Naive thymus-derived CD4-positive, alpha-beta T cell (primary cell): ENCODE results near the gene TIMP2. TPM values are rescaled to one million over a fixed set of nuclear protein-coding genes. Genes with fewer than 3 reads are reported as not detected.

ENCODE experiments used
- ATAC-seq: fragments of 150-1000 bp; cut with Tn5 transposase; 2 replicates; pipeline ENCODE4 v1.10.0; 2021; ENCODE audit warnings: mild to moderate bottlenecking, moderate library complexity
- CTCF ChIA-PET: fragments of 350-600 bp; sonication (Branson Sonifier 250); formaldehyde crosslinking; loops from one replicate; lab custom pipeline; 2021; ENCODE audit warnings: antibody characterized with exemption; lab: Charles Lee
- POLR2A ChIA-PET: fragments of 350-600 bp; sonication (Branson Sonifier 250); formaldehyde crosslinking; loops from one replicate; lab custom pipeline; 2021; ENCODE audit warnings: antibody characterized with exemption, inconsistent platforms; lab: Charles Lee
- DNase-seq, 9 donors: peaks; one replicate each; pipeline versions ENCODE4 v3.0.0 to v3.0.0-alpha.2; 2020 to 2022; ENCODE audit warnings: mixed read lengths in 1 of 9
- H3K27ac ChIP-seq: one replicate; pipeline ENCODE4 v1.7.0; 2013; ENCODE audit warnings: mild to moderate bottlenecking, low read depth, low read length, moderate library complexity
- H3K27me3 ChIP-seq, 2 donors: one replicate each; pipeline ENCODE4 v1.7.0; 2013; ENCODE audit warnings: low read length in 2 of 2, mild to moderate bottlenecking in 2 of 2, moderate library complexity in 2 of 2; ENCODE audit not compliant: control insufficient read depth in 2 of 2, insufficient read depth in 2 of 2
- H3K36me3 ChIP-seq, 3 experiments: 1 replicate in 2 of 3; 2 replicates in 1 of 3; pipeline ENCODE4 v1.7.0; 2013; ENCODE audit warnings: low read length in 3 of 3, mild to moderate bottlenecking in 3 of 3, moderate library complexity in 1 of 3; ENCODE audit not compliant: insufficient read depth in 3 of 3, control insufficient read depth in 2 of 3
- H3K4me1 ChIP-seq, 2 donors: one replicate each; pipeline ENCODE4 v1.7.0; 2013; ENCODE audit warnings: low read length in 2 of 2, mild to moderate bottlenecking in 2 of 2, moderate library complexity in 1 of 2; ENCODE audit not compliant: control insufficient read depth in 2 of 2, insufficient read depth in 2 of 2
- H3K4me3 ChIP-seq: 2 replicates; pipeline ENCODE4 v1.7.0; 2013; ENCODE audit warnings: mild to moderate bottlenecking, low read length
- H3K9me3 ChIP-seq, 3 experiments: 1 replicate in 2 of 3; 2 replicates in 1 of 3; pipeline ENCODE4 v1.7.0; 2013; ENCODE audit warnings: low read length in 3 of 3; ENCODE audit not compliant: control insufficient read depth in 2 of 3
- H3K27ac Mint-ChIP-seq, 9 donors: one replicate each; pipeline ENCODE4 v1.8.0; 2020 to 2022; ENCODE audit warnings: mixed read lengths in 9 of 9, mild to moderate bottlenecking in 8 of 9, moderate library complexity in 5 of 9, inconsistent platforms in 2 of 9
- H3K27me3 Mint-ChIP-seq, 5 donors: one replicate each; pipeline ENCODE4 v1.8.0; 2021 to 2022; ENCODE audit warnings: mixed read lengths in 5 of 5, mild to moderate bottlenecking in 1 of 5
- H3K36me3 Mint-ChIP-seq, 5 donors: one replicate each; pipeline ENCODE4 v1.8.0; 2020 to 2022; ENCODE audit warnings: mixed read lengths in 5 of 5, mild to moderate bottlenecking in 3 of 5, inconsistent platforms in 1 of 5
- H3K4me1 Mint-ChIP-seq, 7 donors: one replicate each; pipeline ENCODE4 v1.8.0; 2020 to 2022; ENCODE audit warnings: mixed read lengths in 7 of 7, mild to moderate bottlenecking in 3 of 7, inconsistent platforms in 1 of 7
- H3K4me3 Mint-ChIP-seq, 10 donors: one replicate each; pipeline ENCODE4 v1.8.0; 2020 to 2022; ENCODE audit warnings: mild to moderate bottlenecking in 10 of 10, mixed read lengths in 10 of 10, moderate library complexity in 6 of 10, inconsistent platforms in 2 of 10
- H3K9me3 Mint-ChIP-seq, 11 donors: one replicate each; pipeline ENCODE4 v1.8.0; 2020 to 2022; ENCODE audit warnings: mixed read lengths in 11 of 11, mild to moderate bottlenecking in 4 of 11, inconsistent platforms in 1 of 11, moderate library complexity in 1 of 11
- intact Hi-C, 2 donors: fragments of 100-400 bp; cut with micrococcal nuclease; formaldehyde crosslinking; loops; one replicate each; pipeline ENCODE4 v1.15.1; 2023
- polyA plus RNA-seq, 2 donors: library from polyadenylated mRNA; unstranded; fragments of 300-500 nt; fragmentation: Illumina TruSeq; gene quantifications; one replicate each; pipeline ENCODE4 v1.2.3, GENCODE V29; 2021
- total RNA-seq, 6 experiments: library from RNA in 5 of 6; stranded (reverse) in 5 of 6; gene quantifications; 1 replicate in 5 of 6; 2 replicates in 1 of 6; pipeline ENCODE4 v1.2.3 and lab custom pipeline; 2021 to 2026

The TIMP2 gene
- total and polyA plus RNA-seq, 7 experiments from 2014 or later: 0.23 to 46.1 (median 5.7) TPM

DNA sequence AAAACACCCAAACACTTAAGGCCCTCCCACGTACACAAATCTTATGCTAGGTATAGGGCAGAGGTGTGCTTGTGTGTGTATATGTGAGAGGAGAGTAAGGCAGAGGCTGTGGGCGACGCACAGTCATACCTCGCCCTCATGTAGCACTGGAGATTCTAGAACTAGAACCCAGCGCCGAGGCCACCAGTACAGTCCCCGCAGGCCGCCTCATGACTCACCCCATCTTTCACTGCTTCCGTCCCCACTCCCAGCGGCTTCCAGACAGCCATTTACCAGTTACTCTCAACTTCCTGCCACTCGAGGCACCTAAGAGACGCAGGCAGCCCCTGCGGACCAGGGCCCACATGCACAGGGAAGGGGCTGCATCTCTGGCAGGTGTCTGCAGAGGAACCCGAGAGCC is 119.9 kb downstream of the TIMP2 start:
- Mint-ChIP-seq H3K27me3 (no peaks in the 10 kb centered on the region), H3K36me3 (peaks cover 0 to 56% (median 32%) of the 10 kb centered on the region in 5 donors), H3K27ac (peak overlapping the region; percentile 81 to 97 (median 85)), H3K4me3 (peak overlapping the region in 8 of 10 donors; percentile 5 to 77 (median 52)), H3K4me1 (peaks cover 21 to 58% (median 48%) of the 10 kb centered on the region in 7 donors), H3K9me3 (no peaks in the 10 kb centered on the region)
- peak overlapping the region; percentile 41 for H3K27ac ChIP-seq
- DNase-seq: peak in 5 of 9 donors; percentile 27 to 64 (median 37)
- ChIA-PET POLR2A (interaction anchor here (1.0 to 4.3 kb wide), 4 partner anchors 14 to 70 kb away, joined by 3 to 23 read pairs (median 4); no protein-coding TSS in a partner anchor), CTCF (interaction anchor here (1.0 kb wide), 1 partner anchor 12 kb away, joined by 3 read pairs; no protein-coding TSS in a partner anchor)
- H3K4me3 ChIP-seq: no peak overlapping the region
- H3K27me3 ChIP-seq: no peaks in the 10 kb centered on the region
- peaks cover 26 to 43% of the 10 kb centered on the region in 2 donors for H3K4me1 ChIP-seq
- intact Hi-C loops: loop anchor here (5.0 kb wide), 1 partner anchor 37 kb away; the partner anchor contains the start of gene USP36 (in 2 of the 2)
- H3K9me3 ChIP-seq: no peaks in the 10 kb centered on the region
- ATAC-seq: peak; percentile 45
- H3K36me3 ChIP-seq: peaks cover 19 to 88% (median 38%) of the 10 kb centered on the region in 3 experiments

DNA sequence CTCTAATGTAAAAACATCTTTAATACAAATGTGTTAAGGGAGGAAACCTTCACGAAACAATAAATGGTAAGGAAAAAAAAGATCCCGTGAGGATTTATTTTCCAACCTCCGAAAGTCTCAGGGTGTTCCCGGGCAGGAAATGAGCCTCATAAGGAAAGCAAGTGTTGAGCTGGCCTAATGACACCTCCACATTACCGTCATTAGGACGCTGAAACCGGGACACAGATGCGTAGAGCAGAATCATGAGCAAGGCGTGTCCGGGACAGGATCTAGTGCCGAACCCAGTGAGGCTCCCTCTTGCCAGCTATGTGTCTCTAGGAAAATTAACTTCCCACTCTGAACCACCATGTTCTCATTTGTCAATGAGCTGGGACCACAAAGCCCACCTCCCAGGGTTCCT is 120.4 kb downstream of the TIMP2 start:
- H3K4me1 Mint-ChIP-seq: peaks cover 25 to 60% (median 54%) of the 10 kb centered on the region in 7 donors
- H3K4me1 ChIP-seq: peaks cover 26 to 43% of the 10 kb centered on the region in 2 donors
- no peak for DNase-seq
- H3K27ac ChIP-seq: no peak overlapping the region
- no peaks in the 10 kb centered on the region for H3K27me3 ChIP-seq
- peak overlapping the region in 8 of 9 donors; percentile 25 to 97 (median 85) for H3K27ac Mint-ChIP-seq
- ATAC-seq: no peak
- CTCF ChIA-PET: interaction anchor here (1.0 kb wide), 1 partner anchor 11 kb away, joined by 3 read pairs; no protein-coding TSS in a partner anchor
- no peaks in the 10 kb centered on the region for H3K27me3 Mint-ChIP-seq
- peaks cover 0 to 53% (median 32%) of the 10 kb centered on the region in 5 donors for H3K36me3 Mint-ChIP-seq
- no peak overlapping the region for H3K4me3 ChIP-seq
- peak overlapping the region in 7 of 10 donors; percentile 32 to 67 (median 48) for H3K4me3 Mint-ChIP-seq
- peaks cover 18 to 88% (median 34%) of the 10 kb centered on the region in 3 experiments for H3K36me3 ChIP-seq
- POLR2A ChIA-PET: interaction anchor here (0.7 to 4.3 kb wide), 5 partner anchors 14 to 79 kb away, joined by 4 to 23 read pairs (median 5); no protein-coding TSS in a partner anchor
- intact Hi-C loops: loop anchor here (5.0 kb wide), 1 partner anchor 38 kb away; the partner anchor contains the start of gene USP36 (in 2 of the 2)
- no peaks in the 10 kb centered on the region for H3K9me3 ChIP-seq
- H3K9me3 Mint-ChIP-seq: no peaks in the 10 kb centered on the region

DNA sequence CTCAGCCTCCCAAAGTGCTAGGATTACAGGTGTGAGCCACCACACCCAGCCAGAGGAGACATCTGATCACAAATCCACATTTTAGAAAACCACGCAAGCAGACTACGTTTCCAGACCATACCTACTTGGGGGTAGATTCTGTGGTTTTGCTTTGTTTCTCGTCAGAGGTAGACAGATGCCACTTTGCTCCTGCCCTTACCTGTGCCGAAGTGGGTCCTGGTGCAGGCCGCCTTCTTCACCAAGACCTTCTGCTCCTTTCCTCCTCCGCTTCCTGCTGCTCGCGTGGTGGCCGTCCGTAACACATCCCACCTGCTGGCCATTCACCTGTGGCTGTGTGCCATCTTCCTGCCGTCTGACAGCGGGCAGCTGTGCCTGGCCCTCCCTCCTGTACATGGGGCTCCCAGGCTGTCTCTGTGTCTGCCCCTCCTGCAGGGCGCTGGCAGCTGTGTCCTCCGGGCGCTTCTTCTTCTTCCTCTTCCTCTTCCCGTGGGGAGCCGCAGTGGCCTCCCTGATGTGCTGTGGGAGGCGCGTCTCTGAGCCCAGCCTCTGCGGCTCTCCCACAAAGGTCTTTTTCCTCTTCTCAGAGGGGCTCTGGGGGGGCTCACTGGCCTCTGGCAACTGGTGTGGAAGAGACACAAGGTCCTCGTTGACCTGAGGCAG is 121.9 kb downstream of the TIMP2 start:
- H3K27ac ChIP-seq: peak overlapping the region; percentile 38

More for the DNA sequence above, 121.9 kb downstream of the TIMP2 start:
- Mint-ChIP-seq H3K4me1 (peaks cover 40 to 69% (median 65%) of the 10 kb centered on the region in 7 donors), H3K27me3 (no peaks in the 10 kb centered on the region), H3K4me3 (peak overlapping the region; percentile 57 to 81 (median 77)), H3K9me3 (no peaks in the 10 kb centered on the region), H3K27ac (peak overlapping the region; percentile 60 to 97 (median 91)), H3K36me3 (peaks cover 7 to 56% (median 35%) of the 10 kb centered on the region in 5 donors)
- CTCF ChIA-PET: interaction anchor here (0.6 kb wide), 1 partner anchor 21 kb away, joined by 3 read pairs; no protein-coding TSS in a partner anchor
- no peaks in the 10 kb centered on the region for H3K9me3 ChIP-seq
- peak in 6 of 9 donors; percentile 42 to 57 (median 48) for DNase-seq
- POLR2A ChIA-PET: interaction anchor here (0.7 to 3.5 kb wide), 7 partner anchors 9 to 440 kb away, joined by 3 to 10 read pairs (median 4); no protein-coding TSS in a partner anchor
- peaks cover 26 to 48% of the 10 kb centered on the region in 2 donors for H3K4me1 ChIP-seq
- intact Hi-C loops: no loop called here
- H3K27me3 ChIP-seq: no peaks in the 10 kb centered on the region
- peak overlapping the region; percentile 24 for H3K4me3 ChIP-seq
- peak; percentile 31 for ATAC-seq
- peaks cover 6 to 84% (median 32%) of the 10 kb centered on the region in 3 experiments for H3K36me3 ChIP-seq

Other genes starting within 250 kb of the TIMP2 start
- 100 to 1,000 TPM; 297 to 452 (median 420) TPM for gene CYTH1, start 143.1 kb downstream of the TIMP2 start, total RNA-seq
- gene CYTH1, start 143.1 kb downstream of the TIMP2 start, polyA plus RNA-seq: 100 to 1,000 TPM; 314 to 395 TPM
- gene USP36, start 84.6 kb downstream of the TIMP2 start, total RNA-seq: 100 to 1,000 TPM; 107 to 414 (median 154) TPM
- gene USP36, start 84.6 kb downstream of the TIMP2 start, polyA plus RNA-seq: 10 to 100 TPM; 37.4 to 46.9 TPM
- gene CEP295NL, start 22.2 kb downstream of the TIMP2 start, total RNA-seq: 10 to 100 TPM in 1 of 5 experiments, 1 to 10 TPM in 1, under 1 TPM in 2, not detected in 1; 0.19 to 14.1 (median 1.8) TPM
- not detected for gene CEP295NL, start 22.2 kb downstream of the TIMP2 start, polyA plus RNA-seq
- gene LGALS3BP, start 54.5 kb upstream of the TIMP2 start, total RNA-seq: 100 to 1,000 TPM in 1 of 5 experiments, 10 to 100 TPM in 4; 44.7 to 267 (median 53.9) TPM
- gene LGALS3BP, start 54.5 kb upstream of the TIMP2 start, polyA plus RNA-seq: 100 to 1,000 TPM; 116 to 122 TPM
- 10 to 100 TPM; 40.1 to 82.2 (median 43.0) TPM for gene CANT1, start 84.4 kb upstream of the TIMP2 start, total RNA-seq
- gene CANT1, start 84.4 kb upstream of the TIMP2 start, polyA plus RNA-seq: 10 to 100 TPM; 11.2 to 11.4 TPM
- gene C1QTNF1, start 98.8 kb upstream of the TIMP2 start, total RNA-seq: under 1 TPM in 1 of 5 experiments, not detected in 4; 0.10 TPM
- gene C1QTNF1, start 98.8 kb upstream of the TIMP2 start, polyA plus RNA-seq: not detected
- 100 to 1,000 TPM in 2 of 5 experiments, 10 to 100 TPM in 3; 41.5 to 214 (median 85.9) TPM for gene ENGASE, start 149.4 kb upstream of the TIMP2 start, total RNA-seq
- 1 to 10 TPM; 3.8 to 6.4 TPM for gene ENGASE, start 149.4 kb upstream of the TIMP2 start, polyA plus RNA-seq